ENCODE data around the gene GRIA4. TPM values are rescaled to one million over a fixed set of nuclear protein-coding genes. Genes with fewer than 3 reads are reported as not detected.

Gene GRIA4
- polyA plus RNA-seq, 1 of the 3 experiments (the other 2 are of a cell fraction): 0.02 TPM

- H3K9ac ChIP-seq: no peak overlapping the region
- 16% methylated on average over 3 of the region's 3 CpGs for WGBS (ENCODE audit: low lambda C conversion rate)
- H3K9me2 ChIP-seq: no peaks in the 10 kb centered on the region
- no peak overlapping the region for H2AFZ ChIP-seq (ENCODE audit: low read depth)
- POLR2A ChIA-PET: no interaction called here
- H3K27ac ChIP-seq (ENCODE audit: low read depth in 2 of 2, low read length in 1 of 2): no peak overlapping the region
- H3K9me3 ChIP-seq: no peaks in the 10 kb centered on the region
- H4K20me1 ChIP-seq (ENCODE audit: insufficient read depth): no peaks in the 10 kb centered on the region
- no peak for DNase-seq
- H3K27me3 ChIP-seq (ENCODE audit: insufficient read depth): no peaks in the 10 kb centered on the region
- CTCF ChIA-PET: no interaction called here
- H3K4me3 ChIP-seq (ENCODE audit: low read depth in 2 of 2, low read length in 1 of 2): no peak overlapping the region
- TF ChIP-seq FOSL2 (IDR thresholded peaks at IDR 0.05; ENCODE audit: borderline replicate concordance, low read depth): no peak
- no peak for TF ChIP-seq MEF2A (IDR thresholded peaks at IDR 0.05; ENCODE audit: borderline replicate concordance, low read depth)
- no peak for TF ChIP-seq ELF1 (IDR thresholded peaks at IDR 0.05)
- TF ChIP-seq RCOR1 (IDR thresholded peaks at IDR 0.05; ENCODE audit: low read length): no peak
- TF ChIP-seq JUND (IDR thresholded peaks at IDR 0.05): no peak
- TF ChIP-seq TAF1 (IDR thresholded peaks at IDR 0.05; ENCODE audit: borderline replicate concordance, low read depth, low read length): no peak
- TF ChIP-seq TEAD4 (IDR thresholded peaks at IDR 0.05; ENCODE audit: borderline replicate concordance, insufficient read depth): no peak
- no peak for TF ChIP-seq FOXM1 (IDR thresholded peaks at IDR 0.05; ENCODE audit: low read depth)
- TF ChIP-seq ZBTB33 (IDR thresholded peaks at IDR 0.05; ENCODE audit: borderline replicate concordance, low read depth): no peak
- no peak for TF ChIP-seq NFIC (IDR thresholded peaks at IDR 0.05; ENCODE audit: borderline replicate concordance)
- no peak for TF ChIP-seq USF1 (IDR thresholded peaks at IDR 0.05; ENCODE audit: borderline replicate concordance, low read depth)
- TF ChIP-seq FOXJ3 (CRISPR knock-in tag; IDR thresholded peaks at IDR 0.05): no peak
- no peak for TF ChIP-seq RFX5 (IDR thresholded peaks at IDR 0.05; ENCODE audit: low read length)
- TF ChIP-seq CTCF (IDR thresholded peaks at IDR 0.05): no peak
- H3F3A ChIP-seq (replicated peaks; ENCODE audit: insufficient read depth): no peaks in the 10 kb centered on the region
- no peak overlapping the region for H3K4me2 ChIP-seq
- no peaks in the 10 kb centered on the region for H3K36me3 ChIP-seq (replicated peaks in 1 of 2; ENCODE audit: control insufficient read depth in 1 of 2, insufficient read depth in 2 of 2, low read length in 1 of 2)
- no peaks in the 10 kb centered on the region for H3K4me1 ChIP-seq (ENCODE audit: control insufficient read depth in 1 of 2, insufficient read depth in 2 of 2, low read depth in 1 of 2, low read length in 1 of 2)
- H3K79me2 ChIP-seq (ENCODE audit: insufficient read depth): no peaks in the 10 kb centered on the region
Measured at GRCh38 chr11:105790840-105791239, 181.0 kb downstream of the GRIA4 start.

- TF ChIP-seq REST (IDR thresholded peaks at IDR 0.05; ENCODE audit: low read depth, low read length) (0 out of 2 replicates have a peak, but pooled peaks have one; percentile 11), ZBTB33 (IDR thresholded peaks at IDR 0.05; ENCODE audit: borderline replicate concordance, low read depth) (no peak)
- Histone ChIP-seq H3K79me2 (ENCODE audit: insufficient read depth) (no peaks in the 10 kb centered on the region), H3K36me3 (replicated peaks in 1 of 2; ENCODE audit: control insufficient read depth in 1 of 2, insufficient read depth in 2 of 2, low read length in 1 of 2) (no peaks in the 10 kb centered on the region), H2AFZ (ENCODE audit: low read depth) (no peak overlapping the region), H3F3A (replicated peaks; ENCODE audit: insufficient read depth) (no peaks in the 10 kb centered on the region), H3K27me3 (ENCODE audit: insufficient read depth) (no peaks in the 10 kb centered on the region), H4K20me1 (ENCODE audit: insufficient read depth) (no peaks in the 10 kb centered on the region), H3K4me2 (no peak overlapping the region), H3K9ac (no peak overlapping the region), H3K4me3 (ENCODE audit: low read depth in 2 of 2, low read length in 1 of 2) (no peak overlapping the region), H3K9me3 (no peaks in the 10 kb centered on the region), H3K27ac (ENCODE audit: low read depth in 2 of 2, low read length in 1 of 2) (no peak overlapping the region), H3K4me1 (ENCODE audit: control insufficient read depth in 1 of 2, insufficient read depth in 2 of 2, low read depth in 1 of 2, low read length in 1 of 2) (no peaks in the 10 kb centered on the region), H3K9me2 (no peaks in the 10 kb centered on the region)
- DNase-seq: no peak
- POLR2A ChIA-PET: no interaction called here
- CTCF ChIA-PET: no interaction called here
- 18% methylated on average over 2 of the region's 2 CpGs for WGBS (ENCODE audit: low lambda C conversion rate)
Measured at GRCh38 chr11:105793092-105793491, 183.2 kb downstream of the GRIA4 start.

Measured in SK-N-SH (cell line).